ENCODE results near the gene ZNF784.

Gene ZNF784

GRCh38 chr19:55635856-55636440 is 11.6 kb upstream of the ZNF784 start:
- peak overlapping the region; percentile 62; the same call in 1 of the 2 replicates for H3K27ac ChIP-seq (ENCODE audit: low read length)
- peak overlapping the region; percentile 98 for H3K9ac ChIP-seq (ENCODE audit: low read length)
- no peaks in the 10 kb centered on the region for H3K9me3 ChIP-seq (ENCODE audit: insufficient read depth, low read length)
- peak overlapping the region; percentile 92 for H3K4me3 ChIP-seq (ENCODE audit: low read length)
- H3K79me2 ChIP-seq (ENCODE audit: low read length): peaks cover 60% of the 10 kb centered on the region
- peaks cover 31% of the 10 kb centered on the region for H3K4me1 ChIP-seq (ENCODE audit: low read length)
- no peak overlapping the region for H2AFZ ChIP-seq (ENCODE audit: low read depth, low read length)
- peak overlapping the region; percentile 88 for H3K4me2 ChIP-seq (ENCODE audit: low read length)
- H4K20me1 ChIP-seq (ENCODE audit: insufficient read depth, low read length): no peaks in the 10 kb centered on the region
- no peaks in the 10 kb centered on the region for H3K27me3 ChIP-seq (ENCODE audit: low read depth, low read length)
- H3K36me3 ChIP-seq (replicated peaks; ENCODE audit: low read depth, low read length): peaks cover 3% of the 10 kb centered on the region
- TF ChIP-seq CTCF (IDR thresholded peaks at IDR 0.05; ENCODE audit: low read depth, low read length) (no peak), EZH2phosphoT487 (IDR thresholded peaks at IDR 0.05; ENCODE audit: low read depth) (no peak)

- TF ChIP-seq EZH2phosphoT487 (IDR thresholded peaks at IDR 0.05; ENCODE audit: low read depth) (no peak), CTCF (IDR thresholded peaks at IDR 0.05; ENCODE audit: low read depth, low read length) (no peak)
- Histone ChIP-seq H3K27me3 (ENCODE audit: low read depth, low read length) (no peaks in the 10 kb centered on the region), H4K20me1 (ENCODE audit: insufficient read depth, low read length) (no peaks in the 10 kb centered on the region), H3K79me2 (ENCODE audit: low read length) (peaks cover 57% of the 10 kb centered on the region), H3K4me3 (ENCODE audit: low read length) (peak overlapping the region; percentile 92), H3K4me1 (ENCODE audit: low read length) (peaks cover 28% of the 10 kb centered on the region), H3K27ac (ENCODE audit: low read length) (peak overlapping the region; percentile 62), H3K4me2 (ENCODE audit: low read length) (peak overlapping the region; percentile 88), H2AFZ (ENCODE audit: low read depth, low read length) (no peak overlapping the region), H3K36me3 (replicated peaks; ENCODE audit: low read depth, low read length) (peaks cover 3% of the 10 kb centered on the region), H3K9ac (ENCODE audit: low read length) (peak overlapping the region; percentile 98), H3K9me3 (ENCODE audit: insufficient read depth, low read length) (no peaks in the 10 kb centered on the region)
Observed at GRCh38 chr19:55635334-55635717, 11.0 kb upstream of the ZNF784 start.

- Histone ChIP-seq H4K20me1 (ENCODE audit: insufficient read depth, low read length) (no peaks in the 10 kb centered on the region), H3K4me1 (ENCODE audit: low read length) (peaks cover 23% of the 10 kb centered on the region), H3K36me3 (replicated peaks; ENCODE audit: low read depth, low read length) (peaks cover 3% of the 10 kb centered on the region), H3K4me3 (ENCODE audit: low read length) (peak overlapping the region; percentile 92), H3K79me2 (ENCODE audit: low read length) (peaks cover 42% of the 10 kb centered on the region), H3K9me3 (ENCODE audit: insufficient read depth, low read length) (no peaks in the 10 kb centered on the region), H3K27me3 (ENCODE audit: low read depth, low read length) (no peaks in the 10 kb centered on the region), H3K9ac (ENCODE audit: low read length) (peak overlapping the region; percentile 98), H3K27ac (ENCODE audit: low read length) (no peak overlapping the region), H3K4me2 (ENCODE audit: low read length) (peak overlapping the region; percentile 72), H2AFZ (ENCODE audit: low read depth, low read length) (no peak overlapping the region)
- TF ChIP-seq EZH2phosphoT487 (IDR thresholded peaks at IDR 0.05; ENCODE audit: low read depth) (no peak), CTCF (IDR thresholded peaks at IDR 0.05; ENCODE audit: low read depth, low read length) (no peak)
Observed at GRCh38 chr19:55633861-55634260, 9.5 kb upstream of the ZNF784 start.

- H3K4me2 ChIP-seq (ENCODE audit: low read length): peak overlapping the region; percentile 51
Observed at GRCh38 chr19:55632463-55632834, 8.1 kb upstream of the ZNF784 start.

More at GRCh38 chr19:55632463-55632834, 8.1 kb upstream of the ZNF784 start:
- H3K79me2 ChIP-seq (ENCODE audit: low read length): peaks cover 31% of the 10 kb centered on the region
- H3K36me3 ChIP-seq (replicated peaks; ENCODE audit: low read depth, low read length): no peaks in the 10 kb centered on the region
- TF ChIP-seq CTCF (IDR thresholded peaks at IDR 0.05; ENCODE audit: low read depth, low read length) (peak; percentile 95), EZH2phosphoT487 (IDR thresholded peaks at IDR 0.05; ENCODE audit: low read depth) (no peak)
- no peaks in the 10 kb centered on the region for H4K20me1 ChIP-seq (ENCODE audit: insufficient read depth, low read length)
- no peak overlapping the region for H3K27ac ChIP-seq (ENCODE audit: low read length)
- no peak overlapping the region for H3K9ac ChIP-seq (ENCODE audit: low read length)
- H3K4me3 ChIP-seq (ENCODE audit: low read length): peak overlapping the region; percentile 64
- H3K9me3 ChIP-seq (ENCODE audit: insufficient read depth, low read length): no peaks in the 10 kb centered on the region
- H3K4me1 ChIP-seq (ENCODE audit: low read length): peaks cover 23% of the 10 kb centered on the region
- H2AFZ ChIP-seq (ENCODE audit: low read depth, low read length): peak overlapping the region; percentile 53
- H3K27me3 ChIP-seq (ENCODE audit: low read depth, low read length): no peaks in the 10 kb centered on the region
